NCI-H446 (cell line): ENCODE results near the gene GAB1.

Experiments
- DNase-seq, 2 experiments: peaks; one replicate each; lab custom pipeline; 2025; lab: John Stamatoyannopoulos, UW

The GAB1 gene

DNA sequence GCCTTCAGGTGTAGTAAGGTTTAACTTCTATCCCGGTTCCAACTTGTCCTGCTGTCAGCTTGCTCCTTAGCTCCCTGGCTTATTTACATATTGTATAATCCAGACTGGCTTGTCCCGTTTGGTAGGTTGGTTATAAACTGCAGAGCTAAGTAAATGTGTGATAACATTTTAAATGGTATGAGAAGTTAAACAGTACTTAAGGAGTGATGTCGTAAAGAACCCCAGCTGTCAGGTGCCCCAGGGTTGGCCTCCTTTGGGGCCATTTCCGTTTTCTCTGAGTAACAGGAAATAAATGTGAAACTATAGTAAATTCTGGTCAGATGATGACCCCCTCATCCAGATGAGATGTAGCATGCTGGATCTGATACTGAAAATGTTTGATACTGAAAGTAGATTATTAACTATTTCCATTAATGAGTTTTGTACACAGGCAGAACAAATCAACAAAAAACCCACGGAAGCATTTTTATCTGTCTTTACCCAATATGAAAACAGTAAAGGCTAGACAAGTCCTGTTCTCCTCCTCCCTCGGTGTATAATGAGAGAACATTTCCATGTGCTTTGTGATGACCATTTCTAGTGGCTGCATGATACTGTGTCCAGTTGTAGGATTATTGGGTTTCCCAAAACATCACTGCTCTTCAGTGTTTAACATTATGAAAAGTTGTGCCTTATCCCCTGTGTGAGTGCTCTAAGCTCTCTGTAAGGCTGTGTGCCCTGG is 22.4 kb downstream of the GAB1 start:
- no peak for DNase-seq

DNA sequence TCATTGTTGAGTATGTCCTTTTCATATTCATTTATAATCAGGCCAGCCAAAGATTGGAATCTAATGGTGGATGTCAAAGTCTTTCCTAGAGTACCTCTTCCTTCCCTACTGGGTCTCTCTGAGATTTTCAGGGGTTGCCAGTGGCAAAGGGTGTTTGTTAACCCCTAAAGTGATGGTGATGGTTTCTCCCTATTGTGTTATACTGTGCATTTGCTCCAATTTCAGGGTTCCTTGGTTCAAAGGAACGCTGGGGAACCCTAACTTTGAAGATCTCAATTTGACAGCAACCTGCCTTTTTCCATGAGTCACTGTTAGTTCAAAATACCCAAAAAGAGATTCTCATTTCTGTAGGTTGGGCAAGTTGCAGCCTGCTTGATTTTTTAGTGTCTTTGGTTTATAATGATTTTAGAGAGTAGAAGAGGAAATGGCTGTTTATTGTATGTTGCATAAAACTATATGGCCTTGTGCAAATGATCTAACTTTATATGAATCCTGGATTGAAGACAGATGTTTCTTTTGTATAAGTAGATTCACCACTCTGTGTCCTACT is 23.0 kb downstream of the GAB1 start:
- DNase-seq = no peak

- no peak for DNase-seq
Observed at GRCh38 chr4:143360838-143361625, 24.4 kb downstream of the GAB1 start.

DNA sequence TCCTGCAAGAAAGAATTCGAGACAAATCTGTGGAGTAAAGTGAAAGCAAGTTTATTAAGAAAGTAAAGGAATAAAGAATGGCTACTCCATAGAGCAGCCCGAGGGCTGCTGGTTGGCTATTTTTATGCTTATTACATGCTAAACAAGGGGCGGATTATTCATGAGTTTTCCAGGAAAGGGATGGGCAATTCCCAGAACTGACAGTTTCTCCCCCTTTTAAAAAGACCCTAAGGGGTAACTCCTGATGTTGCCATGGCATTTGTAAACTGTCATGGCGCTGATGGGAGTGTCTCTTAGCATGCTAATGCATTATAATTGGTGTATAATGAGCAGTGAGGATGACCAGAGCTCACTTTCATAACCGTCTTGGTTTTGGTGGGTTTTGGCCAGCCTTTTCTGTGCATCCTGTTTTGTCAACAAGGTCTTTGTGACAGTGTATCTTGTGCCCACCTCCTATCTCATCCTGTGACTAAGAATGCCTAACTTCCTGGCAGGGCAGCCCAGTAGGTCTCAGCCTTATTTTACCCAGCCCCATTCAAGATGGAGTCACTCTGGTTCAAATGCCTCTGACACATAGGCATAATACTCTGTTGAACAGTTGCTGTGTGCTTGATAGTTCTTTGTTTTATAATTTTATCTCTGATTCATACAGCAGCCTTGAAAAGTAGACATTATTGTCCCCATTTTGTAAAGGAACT is 25.8 kb downstream of the GAB1 start:
- DNase-seq = no peak

GRCh38 chr4:143363332-143363731 is 26.7 kb downstream of the GAB1 start:
- no peak for DNase-seq

- DNase-seq = no peak
Observed at GRCh38 chr4:143364063-143364462, 27.4 kb downstream of the GAB1 start.

DNA sequence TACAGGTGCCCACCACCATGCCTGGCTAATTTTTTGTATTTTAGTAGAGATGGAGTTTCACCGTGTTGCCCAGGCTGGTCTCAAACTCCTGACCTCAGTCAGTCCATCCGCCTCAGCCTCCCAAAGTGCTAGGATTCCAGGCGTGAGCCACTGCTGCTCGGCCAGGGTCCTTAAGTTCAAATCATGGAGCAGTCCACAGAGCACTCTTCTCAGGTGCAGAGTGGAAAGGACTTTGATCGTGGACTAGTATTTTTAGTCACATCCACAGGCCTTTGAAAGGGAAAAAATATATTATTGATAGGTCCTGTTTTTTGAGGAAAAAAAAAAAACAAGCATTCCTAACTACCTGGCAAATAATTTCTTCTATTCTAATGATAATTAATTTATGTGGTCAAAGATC is 31.2 kb downstream of the GAB1 start:
- no peak for DNase-seq

DNA sequence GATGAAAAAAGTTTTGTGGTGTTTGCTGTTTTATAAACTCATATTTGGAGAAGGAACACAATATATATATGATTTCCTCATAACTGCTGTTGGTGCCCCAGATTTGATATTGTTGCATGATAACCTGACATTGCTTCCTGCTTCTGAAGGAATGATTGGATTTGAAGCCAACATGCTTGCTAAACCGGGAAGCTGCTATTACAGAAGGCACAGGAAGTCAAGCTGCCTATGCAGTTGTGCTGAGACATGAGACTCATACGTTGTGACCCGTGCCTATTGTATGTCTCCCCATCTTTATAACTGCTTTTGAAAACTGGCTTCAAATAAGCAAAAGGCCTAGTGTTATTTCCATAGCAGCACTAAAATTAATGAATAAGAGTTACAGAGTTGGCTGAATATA is 32.9 kb downstream of the GAB1 start:
- no peak for DNase-seq

DNA sequence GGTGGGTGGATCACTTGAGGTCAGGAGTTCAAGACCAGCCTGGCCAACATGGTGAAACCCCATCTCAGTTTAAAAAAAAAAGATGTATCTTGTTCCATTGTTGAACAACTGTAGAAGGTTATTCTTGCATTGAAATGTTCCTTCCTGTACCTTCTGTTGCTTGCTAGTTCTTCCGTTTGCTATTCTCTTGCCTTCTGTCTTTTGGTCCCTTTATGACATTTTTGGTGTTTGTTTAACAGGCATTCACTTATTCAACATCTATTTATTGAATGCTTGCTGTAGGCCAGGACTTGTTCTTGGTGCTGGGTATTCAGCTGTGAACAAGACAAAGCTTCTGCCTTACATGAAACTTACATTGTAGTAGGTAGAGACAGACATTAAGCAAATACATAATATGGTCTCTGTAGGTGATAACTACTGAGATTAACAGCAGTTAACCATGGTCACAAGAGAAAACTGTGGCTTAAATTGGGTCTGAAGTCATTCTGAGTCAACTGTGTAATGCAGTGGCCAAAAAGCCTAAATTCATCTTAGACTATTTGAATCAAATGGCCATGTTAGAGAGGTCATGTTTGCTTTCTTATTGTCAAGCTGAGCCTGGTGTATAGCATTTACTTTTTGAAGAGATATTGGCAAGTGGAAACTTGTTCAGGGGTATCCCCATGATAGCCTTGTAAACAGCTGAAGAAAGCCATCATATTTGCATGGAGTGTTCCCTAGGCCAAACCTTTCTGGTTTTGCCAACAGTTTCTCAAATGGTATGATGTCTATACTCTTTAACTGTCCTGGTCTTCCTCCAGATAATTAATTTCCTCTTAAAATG is 35.6 kb downstream of the GAB1 start:
- DNase-seq = no peak

GRCh38 chr4:143374255-143374654 is 37.6 kb downstream of the GAB1 start:
- DNase-seq = no peak

DNA sequence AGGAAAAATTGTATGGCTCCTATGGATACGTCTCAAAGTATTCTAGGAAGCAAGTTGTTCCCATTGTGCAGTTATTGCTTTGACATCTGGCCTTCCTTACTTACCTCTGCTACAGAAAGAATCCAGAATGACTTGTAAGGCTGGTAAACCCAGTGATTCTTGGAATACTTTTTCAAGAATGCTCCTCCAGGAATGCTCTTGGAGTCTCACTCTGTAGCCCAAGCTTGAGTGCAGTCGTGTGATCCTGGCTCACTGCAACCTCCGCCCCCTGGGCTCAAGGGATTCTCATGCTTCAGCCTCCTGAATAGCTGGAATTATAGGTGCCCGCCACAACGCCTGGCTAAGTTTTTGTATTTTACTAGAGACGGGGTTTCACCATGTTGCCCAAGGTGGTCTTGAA is 38.1 kb downstream of the GAB1 start:
- no peak for DNase-seq

DNA sequence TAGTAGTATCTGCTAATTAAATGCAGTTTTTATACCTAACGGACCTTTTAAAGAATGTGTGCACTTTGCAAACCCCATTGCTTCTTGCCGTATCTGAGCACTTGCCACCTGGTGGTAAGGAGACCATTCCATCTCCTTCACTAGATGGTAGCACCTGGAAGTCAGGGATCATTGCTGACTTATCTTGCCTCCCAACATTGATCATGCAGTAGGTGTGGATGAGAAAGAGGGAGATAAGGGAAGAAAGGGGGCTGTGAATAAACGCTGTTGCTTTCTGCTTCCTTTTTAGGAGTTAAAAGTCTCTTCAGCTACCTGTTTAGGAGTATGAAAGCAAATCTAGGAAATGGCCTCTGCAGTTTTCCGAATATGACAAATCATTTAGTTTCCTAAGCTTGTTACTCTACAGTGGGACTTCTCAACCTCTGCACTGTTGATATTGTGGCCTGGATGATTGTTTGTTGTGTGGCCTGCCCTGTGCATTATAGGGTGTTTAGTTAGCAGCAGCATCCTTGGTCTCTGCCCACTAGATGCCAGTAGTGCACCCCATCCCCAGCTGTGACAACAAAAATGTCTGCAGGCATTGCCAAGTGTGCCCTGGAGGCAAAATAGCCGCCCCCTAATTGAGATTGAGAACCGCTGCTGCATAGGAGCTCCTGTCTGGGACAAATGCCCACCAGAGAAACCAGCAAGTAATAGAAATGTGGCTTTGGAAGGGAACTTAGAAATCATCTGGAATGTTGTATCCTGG is 38.8 kb downstream of the GAB1 start:
- DNase-seq = peak; percentile 42 to 61

DNA sequence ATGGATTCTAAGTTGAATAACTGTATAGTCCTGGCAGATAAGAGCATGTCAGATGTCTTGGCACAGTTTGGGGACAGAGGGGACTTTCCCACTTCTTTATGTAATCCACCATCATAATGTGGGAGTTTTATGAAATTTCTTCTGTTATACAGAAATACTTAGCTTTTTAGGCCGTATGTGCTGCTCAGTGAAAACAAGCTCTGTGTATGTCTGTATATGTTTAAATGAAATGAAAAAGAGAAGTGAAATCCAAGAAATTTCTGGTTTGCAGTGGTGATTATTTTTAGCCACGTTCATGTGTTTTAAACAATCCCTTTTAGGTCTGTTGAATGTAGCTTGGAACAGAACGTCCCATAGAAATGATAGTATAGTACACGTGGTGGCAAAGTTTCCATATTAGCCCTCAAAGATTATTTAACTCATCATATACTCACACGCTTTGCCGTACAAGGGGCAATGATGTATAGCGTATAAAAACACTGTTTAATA is 41.0 kb downstream of the GAB1 start:
- DNase-seq = no peak

- DNase-seq = no peak
Observed at GRCh38 chr4:143380629-143381028, 44.0 kb downstream of the GAB1 start.

GRCh38 chr4:143381189-143382118 is 44.8 kb downstream of the GAB1 start:
- peak; percentile 69 to 72 for DNase-seq

- DNase-seq = no peak
Observed at GRCh38 chr4:143382596-143382995, 45.9 kb downstream of the GAB1 start.

GRCh38 chr4:143383005-143383574 is 46.4 kb downstream of the GAB1 start:
- DNase-seq = no peak

- peak; percentile 74 to 92 for DNase-seq
Observed at GRCh38 chr4:143384381-143384994, 47.8 kb downstream of the GAB1 start.

DNA sequence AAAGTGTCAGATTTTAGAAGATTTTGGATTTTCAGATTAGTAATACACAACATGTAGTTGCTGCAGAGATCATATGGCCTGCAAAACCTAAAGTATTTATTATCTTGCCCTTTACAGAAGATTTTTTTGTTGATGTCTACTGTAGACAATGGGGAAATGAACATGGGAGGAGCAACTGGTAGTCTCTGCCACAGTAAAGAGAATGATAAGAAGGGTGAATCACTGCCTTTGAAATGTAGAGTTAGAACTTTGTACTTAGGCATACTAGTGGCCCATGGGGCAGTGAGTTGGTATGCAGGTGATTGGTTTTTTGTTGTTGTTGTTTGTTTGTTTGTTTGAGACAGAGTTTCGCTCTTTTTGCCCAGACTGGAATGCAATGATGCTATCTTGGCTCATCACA is 50.1 kb downstream of the GAB1 start:
- DNase-seq = no peak
